Keratinocyte (primary cell): ENCODE data around the gene SMG1.

ENCODE experiments used
- CTCF ChIP-seq, 3 experiments: IDR thresholded peaks in 1 of 3; conservative IDR thresholded peaks in 1 of 3; optimal IDR thresholded peaks in 1 of 3; 2 replicates in 2 of 3; 3 replicates in 1 of 3; pipeline versions ENCODE3 to v1.5.1; 2011; ENCODE audit warnings: low read length in 3 of 3, mild to moderate bottlenecking in 3 of 3, moderate library complexity in 2 of 3, control low read depth in 1 of 3, inconsistent platforms in 1 of 3; ENCODE audit not compliant: insufficient read depth in 2 of 3; ENCODE audit errors: extremely low read depth in 1 of 3
- EZH2 ChIP-seq: IDR thresholded peaks from one replicate; pipeline ENCODE4 v1.6.1; 2012; ENCODE audit warnings: inconsistent platforms, mild to moderate bottlenecking, low read length, moderate library complexity

GRCh38 chr16:18834864-18835263 lies 91.3 kb downstream of the SMG1 start:
- no peak for TF ChIP-seq CTCF (optimal IDR thresholded peaks at IDR 0.05 in 1 of 3, IDR thresholded peaks at IDR 0.05 in 1 of 3, conservative IDR thresholded peaks at IDR 0.05 in 1 of 3; ENCODE audit: extremely low read depth in 1 of 3, insufficient read depth in 2 of 3, low read length in 3 of 3)
- no peak for TF ChIP-seq EZH2
